H1 (cell line): ENCODE data around the gene PDE8A. TPM values are rescaled to one million over a fixed set of nuclear protein-coding genes. Genes with fewer than 3 reads are reported as not detected.

Experiments used
- CTCF ChIA-PET: fragments of 300-600 bp; sonication (Branson Sonifier 250); formaldehyde crosslinking; loops from one replicate; lab custom pipeline; 2021; ENCODE audit not compliant: partially characterized antibody; lab: Charles Lee
- POLR2A ChIA-PET: fragments of 300-600 bp; sonication (Branson Sonifier 250); formaldehyde crosslinking; loops from one replicate; lab custom pipeline; 2021; ENCODE audit warnings: inconsistent platforms; ENCODE audit not compliant: partially characterized antibody; lab: Charles Lee
- DNase-seq, 2 experiments: peaks; one replicate each; pipeline versions ENCODE4 v3.0.0 to v3.0.0-alpha.2; 2010 to 2022; ENCODE audit warnings: low spot score in 2 of 2, low read depth in 1 of 2, mixed read lengths in 1 of 2
- FAIRE-seq: peaks from 2 replicates; lab custom pipeline; 2011; peaks lifted over from hg19 to GRCh38; lab: Jason Lieb, UNC
- H2AFZ ChIP-seq: 2 replicates; pipeline ENCODE4 v1.8.1; 2012; ENCODE audit warnings: low read length, inconsistent platforms
- H2AK5ac ChIP-seq: 2 replicates; pipeline ENCODE4 v1.6.1; 2013; ENCODE audit warnings: low read depth, low read length
- H2BK120ac ChIP-seq: replicated peaks from 2 replicates; pipeline ENCODE3; 2013; ENCODE audit warnings: low read depth, low read length, inconsistent platforms
- H2BK12ac ChIP-seq: 2 replicates; pipeline ENCODE4 v1.6.1; 2013; ENCODE audit warnings: low read depth, low read length
- H2BK15ac ChIP-seq: 2 replicates; pipeline ENCODE4 v1.6.1; 2013; ENCODE audit warnings: low read length
- H2BK20ac ChIP-seq: 2 replicates; pipeline ENCODE4 v1.6.1; 2013; ENCODE audit warnings: low read length
- H2BK5ac ChIP-seq: 2 replicates; pipeline ENCODE4 v1.6.1; 2013; ENCODE audit warnings: low read depth, low read length
- H3K14ac ChIP-seq: 2 replicates; pipeline ENCODE4 v1.6.1; 2013; ENCODE audit warnings: inconsistent platforms; ENCODE audit not compliant: insufficient read length
- H3K18ac ChIP-seq: 2 replicates; pipeline ENCODE4 v1.6.1; 2013; ENCODE audit warnings: low read length; ENCODE audit errors: extremely low read depth
- H3K23ac ChIP-seq: 2 replicates; pipeline ENCODE4 v1.6.1; 2013; ENCODE audit warnings: inconsistent platforms; ENCODE audit not compliant: insufficient read length
- H3K23me2 ChIP-seq: 2 replicates; pipeline ENCODE4 v1.6.1; 2013; ENCODE audit warnings: low read depth, low read length
- H3K27ac ChIP-seq: 2 replicates; pipeline ENCODE4 v1.6.1; 2011; ENCODE audit warnings: low read depth, low read length, inconsistent platforms
- H3K27me3 ChIP-seq, 4 experiments: replicated peaks in 1 of 4; 1 replicate in 1 of 4; 2 replicates in 3 of 4; pipeline versions ENCODE4 v1.6.1 to v1.8.1; 2011 to 2013; ENCODE audit warnings: low read length in 3 of 4, mild to moderate bottlenecking in 3 of 4, inconsistent platforms in 2 of 4, mixed read lengths in 2 of 4, moderate library complexity in 1 of 4; ENCODE audit not compliant: control insufficient read depth in 3 of 4, insufficient read depth in 3 of 4; ENCODE audit errors: extremely low read depth in 1 of 4
- H3K36me3 ChIP-seq, 4 experiments: 2 replicates each; pipeline versions ENCODE4 v1.6.1 to v1.8.1; 2011 to 2013; ENCODE audit warnings: mild to moderate bottlenecking in 4 of 4, low read length in 3 of 4, moderate library complexity in 2 of 4, control low read depth in 1 of 4, inconsistent platforms in 1 of 4; ENCODE audit not compliant: insufficient read depth in 4 of 4, control insufficient read depth in 2 of 4
- H3K4ac ChIP-seq: replicated peaks from 2 replicates; pipeline ENCODE3; 2013; ENCODE audit warnings: low read length, low read depth, mixed read lengths, inconsistent platforms; ENCODE audit not compliant: insufficient read length
- H3K4me1 ChIP-seq, 4 experiments: replicated peaks in 1 of 4; 1 replicate in 1 of 4; 2 replicates in 3 of 4; pipeline versions ENCODE4 v1.6.1 to v1.8.1; 2011 to 2013; ENCODE audit warnings: low read length in 3 of 4, inconsistent platforms in 2 of 4, mixed read lengths in 1 of 4; ENCODE audit not compliant: insufficient read depth in 4 of 4, control insufficient read depth in 3 of 4
- H3K4me2 ChIP-seq, 2 experiments: 2 replicates each; pipeline versions ENCODE4 v1.6.1 to v1.8.1; 2011 to 2013; ENCODE audit warnings: low read depth in 2 of 2, low read length in 2 of 2, control low read depth in 1 of 2, inconsistent platforms in 1 of 2, mild to moderate bottlenecking in 1 of 2; ENCODE audit not compliant: insufficient read depth in 1 of 2
- H3K4me3 ChIP-seq, 4 experiments: fragments of 200-600, 300-600 bp in 1 of 4; sonication (generic), shearing (Covaris generic), sonication (Bioruptor Twin) in 1 of 4; 2 replicates each; pipeline versions ENCODE4 v1.5.1 to v1.8.1; 2011 to 2016; ENCODE audit warnings: low read length in 4 of 4, low read depth in 3 of 4, control low read depth in 2 of 4, inconsistent platforms in 2 of 4, mild to moderate bottlenecking in 2 of 4, mixed read lengths in 1 of 4, moderate library complexity in 1 of 4; ENCODE audit not compliant: insufficient read depth in 2 of 4; ENCODE audit errors: extremely low read depth in 1 of 4
- H3K56ac ChIP-seq: replicated peaks from 2 replicates; pipeline ENCODE3; 2013; ENCODE audit warnings: low read depth, mild to moderate bottlenecking, mixed read lengths, low read length, inconsistent platforms; ENCODE audit not compliant: insufficient read length
- H3K79me1 ChIP-seq: 2 replicates; pipeline ENCODE4 v1.6.1; 2013; ENCODE audit warnings: low read depth, low read length, control low read depth
- H3K79me2 ChIP-seq, 2 experiments: 2 replicates each; pipeline versions ENCODE4 v1.6.1 to v1.8.1; 2012 to 2013; ENCODE audit warnings: low read length in 2 of 2, mild to moderate bottlenecking in 2 of 2, inconsistent platforms in 1 of 2; ENCODE audit not compliant: insufficient read depth in 2 of 2, control insufficient read depth in 1 of 2
- H3K9ac ChIP-seq, 4 experiments: replicated peaks in 1 of 4; 1 replicate in 1 of 4; 2 replicates in 3 of 4; pipeline versions ENCODE4 v1.6.1 to v1.8.1; 2011 to 2013; ENCODE audit warnings: low read depth in 3 of 4, low read length in 3 of 4, control low read depth in 2 of 4, mild to moderate bottlenecking in 2 of 4, moderate library complexity in 2 of 4, inconsistent platforms in 1 of 4; ENCODE audit errors: extremely low read depth in 1 of 4
- H3K9me3 ChIP-seq, 2 experiments: 2 replicates each; pipeline versions ENCODE4 v1.6.1 to v1.8.1; 2012 to 2013; ENCODE audit warnings: mild to moderate bottlenecking in 2 of 2, moderate library complexity in 2 of 2, control low read depth in 1 of 2, inconsistent platforms in 1 of 2, low read depth in 1 of 2, low read length in 1 of 2, mixed read lengths in 1 of 2; ENCODE audit not compliant: insufficient read depth in 2 of 2
- H4K20me1 ChIP-seq, 2 experiments: replicated peaks in 1 of 2; 2 replicates each; pipeline versions ENCODE3 to v1.8.1; 2011 to 2013; ENCODE audit warnings: inconsistent platforms in 2 of 2, low read length in 2 of 2, mild to moderate bottlenecking in 1 of 2; ENCODE audit not compliant: insufficient read depth in 2 of 2, control insufficient read depth in 1 of 2
- H4K5ac ChIP-seq: 2 replicates; pipeline ENCODE4 v1.6.1; 2013; ENCODE audit warnings: low read length, low read depth, mixed read lengths, inconsistent platforms; ENCODE audit not compliant: insufficient read length
- H4K8ac ChIP-seq: 2 replicates; pipeline ENCODE4 v1.8.0; 2013; ENCODE audit warnings: mild to moderate bottlenecking, moderate library complexity, low read length, inconsistent platforms; ENCODE audit not compliant: insufficient read depth; ENCODE audit errors: extremely low read depth
- H4K91ac ChIP-seq: replicated peaks from 2 replicates; pipeline ENCODE3; 2013; ENCODE audit warnings: low read length, mixed read lengths, inconsistent platforms; ENCODE audit not compliant: insufficient read length
- CTBP2 ChIP-seq: IDR thresholded peaks from 2 replicates; pipeline ENCODE4 v1.7.0; 2011; ENCODE audit warnings: borderline replicate concordance, mild to moderate bottlenecking, moderate library complexity, mixed read lengths, low read length; ENCODE audit not compliant: insufficient read depth, insufficient read length
- E2F6 ChIP-seq: IDR thresholded peaks from 2 replicates; pipeline ENCODE4 v1.6.1; 2012; ENCODE audit warnings: inconsistent platforms
- EP300 ChIP-seq, 2 experiments: IDR thresholded peaks; 1 replicate in 1 of 2; 2 replicates in 1 of 2; pipeline ENCODE4 v1.6.1; 2011 to 2012; ENCODE audit warnings: low read depth in 2 of 2, low read length in 2 of 2, mild to moderate bottlenecking in 2 of 2, borderline replicate concordance in 1 of 2, inconsistent platforms in 1 of 2, moderate library complexity in 1 of 2
- GABPA ChIP-seq: IDR thresholded peaks from 2 replicates; pipeline ENCODE4 v1.6.1; 2011; ENCODE audit warnings: mild to moderate bottlenecking, low read length, moderate library complexity, borderline replicate concordance; ENCODE audit not compliant: insufficient read depth
- HDAC6 ChIP-seq: IDR thresholded peaks from one replicate; pipeline ENCODE4 v1.7.1; 2012; ENCODE audit warnings: low read depth, mild to moderate bottlenecking, inconsistent platforms, low read length, moderate library complexity
- SIRT6 ChIP-seq: IDR thresholded peaks from one replicate; pipeline ENCODE4 v1.7.1; 2012; ENCODE audit warnings: low read length, inconsistent platforms
- TBP ChIP-seq: IDR thresholded peaks from 2 replicates; pipeline ENCODE4 v1.6.1; 2011; ENCODE audit warnings: low read depth, low read length, improper control_type of control experiment
- WGBS, 2 experiments: shearing (Covaris generic) in 1 of 2; methylation state at CpG; one replicate each; pipeline versions ENCODE4 v1.1.6 to v1.1.7; 2013 to 2015; ENCODE audit warnings: low lambda C conversion rate in 2 of 2, mixed read lengths in 2 of 2, inconsistent platforms in 1 of 2, low coverage in 1 of 2, missing lambda C conversion rate in 1 of 2; ENCODE audit not compliant: insufficient replicate concordance in 2 of 2, insufficient coverage in 1 of 2, insufficient read length in 1 of 2; ENCODE audit errors: extremely low coverage in 1 of 2, missing lambda C conversion rate in 1 of 2; 5-methylcytosine and 5-hydroxymethylcytosine counted together
- polyA plus RNA-seq, 7 experiments: library from polyadenylated mRNA; depleted of rRNA in 3 of 7; stranded (reverse) in 5 of 7; unstranded in 2 of 7; fragments of >200 nt in 5 of 7; fragments of 200-250 nt in 2 of 7; gene quantifications; 1 replicate in 5 of 7; 2 replicates in 1 of 7; 4 replicates in 1 of 7; pipeline versions ENCODE4 v1.2.1 to v1.2.3, GENCODE V29; 2011 to 2013; ENCODE audit warnings: missing spikeins in 2 of 7, mixed read lengths in 2 of 7
- total RNA-seq: library from RNA; stranded (reverse); fragmentation: NEBNext Ultra II Directional; extraction: Animal tissue kit (Norgen Biotek cat#: 25700); gene quantifications from 2 replicates; pipeline ENCODE4 v1.2.1, GENCODE V29; 2021

Gene PDE8A
- total and polyA plus RNA-seq, 2 of the 8 experiments (the other 6 are each of a cell fraction or from before 2014, with no cell fraction given) = 6.9 to 7.8 TPM

- POLR2A ChIA-PET = no interaction called here
- H3K9ac ChIP-seq = no peak overlapping the region
- no peak for TF ChIP-seq HDAC6
- TF ChIP-seq GABPA = no peak
- no peak for TF ChIP-seq SIRT6
- TF ChIP-seq TBP = no peak
- TF ChIP-seq EP300 (IDR thresholded peaks at IDR 0.05; ENCODE audit: borderline replicate concordance in 1 of 2, low read depth in 2 of 2, low read length in 2 of 2) = no peak
- TF ChIP-seq CTBP2 = no peak
- no peak for TF ChIP-seq E2F6
Measured at GRCh38 chr15:84949043-84949442, 32.6 kb upstream of the PDE8A start.

More at GRCh38 chr15:84949043-84949442, 32.6 kb upstream of the PDE8A start:
- H4K8ac ChIP-seq = no peak overlapping the region
- H2AK5ac ChIP-seq = no peak overlapping the region
- no peaks in the 10 kb centered on the region for H3K9me3 ChIP-seq
- no peak overlapping the region for H2BK5ac ChIP-seq
- no peak overlapping the region for H3K23ac ChIP-seq
- H3K4me3 ChIP-seq = no peak overlapping the region
- H2AFZ ChIP-seq = no peak overlapping the region
- H4K20me1 ChIP-seq = no peaks in the 10 kb centered on the region
- H3K79me2 ChIP-seq = no peaks in the 10 kb centered on the region
- H3K79me1 ChIP-seq = no peaks in the 10 kb centered on the region
- FAIRE-seq (no peak), DNase-seq (no peak)
- H3K18ac ChIP-seq = no peak overlapping the region
- 0 out of 7 replicates have a peak, but pooled peaks cover 0 to 2% (median 0%) of the 10 kb centered on the region in 4 experiments for H3K4me1 ChIP-seq
- no peak overlapping the region for H3K4ac ChIP-seq
- no peaks in the 10 kb centered on the region for H3K27me3 ChIP-seq
- H2BK20ac ChIP-seq = no peak overlapping the region
- CTCF ChIA-PET = interaction anchor here (0.6 to 1.3 kb wide), 7 partner anchors 8 to 379 kb away, joined by 3 to 4 read pairs (median 3); no protein-coding TSS in a partner anchor
- no peaks in the 10 kb centered on the region for H3K36me3 ChIP-seq
- no peak overlapping the region for H4K91ac ChIP-seq
- no peak overlapping the region for H3K4me2 ChIP-seq
- H2BK120ac ChIP-seq = no peak overlapping the region
- no peak overlapping the region for H2BK15ac ChIP-seq
- H4K5ac ChIP-seq = no peak overlapping the region
- H3K56ac ChIP-seq = no peak overlapping the region
- 91% methylated on average over 2 of the region's 2 CpGs; no CpG with 5 or more reads in 1 of the 2 experiments for WGBS, 2 experiments
- no peak overlapping the region for H3K14ac ChIP-seq
- 0 out of 2 replicates have a peak, but pooled peaks cover 2% of the 10 kb centered on the region for H3K23me2 ChIP-seq
- no peak overlapping the region for H3K27ac ChIP-seq
- no peak overlapping the region for H2BK12ac ChIP-seq
